ENCODE measurements around the gene OR9Q2.
"Not testable (repeated sequence)": the region's sequence is repeated elsewhere in the genome, so short reads cannot be mapped to it uniquely, and the experiment has no call there.

Gene OR9Q2

GRCh38 chr11:58212420-58212819, 23.6 kb downstream of the OR9Q2 start, which contains the start of gene OR1S1:
Gene OR1S1, plus strand, starts transcription at chr11:58212720.
- H3K36me3 Mint-ChIP-seq, H3K27ac Mint-ChIP-seq: not testable (repeated sequence)

DNA sequence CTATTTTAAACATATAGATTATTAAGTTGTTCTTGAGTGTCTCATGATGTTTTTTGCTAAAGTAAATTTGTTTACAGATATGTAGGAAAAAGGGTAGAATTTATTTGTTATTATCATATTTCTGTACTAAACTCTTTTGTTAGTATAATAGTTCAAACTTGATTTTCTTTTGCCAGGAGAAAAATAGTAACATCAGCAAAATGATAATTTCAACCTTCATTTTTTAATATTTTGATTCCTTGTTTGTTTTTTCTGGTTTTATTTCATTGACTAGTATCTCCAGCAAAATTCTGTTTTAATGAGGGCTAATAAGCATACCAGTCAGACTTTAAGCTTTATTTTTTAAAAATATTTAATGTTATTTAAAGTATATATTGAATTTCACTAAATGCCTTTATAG, 27.6 kb downstream of the OR9Q2 start:
- Mint-ChIP-seq H3K27me3 (peaks cover 4% of the 10 kb centered on the region), H3K9me3 (ENCODE audit: low read depth) (no peaks in the 10 kb centered on the region), H3K4me1 (ENCODE audit: low read depth) (no peaks in the 10 kb centered on the region), H3K4me3 (no peak overlapping the region), H3K36me3 (no peaks in the 10 kb centered on the region), H3K27ac (no peak overlapping the region)

More at GRCh38 chr11:58212420-58212819, 23.6 kb downstream of the OR9Q2 start, which contains the start of gene OR1S1:
- H3K9me3 Mint-ChIP-seq (ENCODE audit: low read depth); H3K4me3 Mint-ChIP-seq; H3K4me1 Mint-ChIP-seq (ENCODE audit: low read depth); H3K27me3 Mint-ChIP-seq: not testable (repeated sequence)

- Mint-ChIP-seq H3K9me3 (ENCODE audit: low read depth) (no peaks in the 10 kb centered on the region), H3K27me3 (peaks cover 3% of the 10 kb centered on the region), H3K4me3 (no peak overlapping the region), H3K36me3 (no peaks in the 10 kb centered on the region), H3K4me1 (ENCODE audit: low read depth) (no peaks in the 10 kb centered on the region), H3K27ac (no peak overlapping the region)
These were observed 33.9 kb downstream of the OR9Q2 start for GRCh38 chr11:58222721-58223120.

DNA sequence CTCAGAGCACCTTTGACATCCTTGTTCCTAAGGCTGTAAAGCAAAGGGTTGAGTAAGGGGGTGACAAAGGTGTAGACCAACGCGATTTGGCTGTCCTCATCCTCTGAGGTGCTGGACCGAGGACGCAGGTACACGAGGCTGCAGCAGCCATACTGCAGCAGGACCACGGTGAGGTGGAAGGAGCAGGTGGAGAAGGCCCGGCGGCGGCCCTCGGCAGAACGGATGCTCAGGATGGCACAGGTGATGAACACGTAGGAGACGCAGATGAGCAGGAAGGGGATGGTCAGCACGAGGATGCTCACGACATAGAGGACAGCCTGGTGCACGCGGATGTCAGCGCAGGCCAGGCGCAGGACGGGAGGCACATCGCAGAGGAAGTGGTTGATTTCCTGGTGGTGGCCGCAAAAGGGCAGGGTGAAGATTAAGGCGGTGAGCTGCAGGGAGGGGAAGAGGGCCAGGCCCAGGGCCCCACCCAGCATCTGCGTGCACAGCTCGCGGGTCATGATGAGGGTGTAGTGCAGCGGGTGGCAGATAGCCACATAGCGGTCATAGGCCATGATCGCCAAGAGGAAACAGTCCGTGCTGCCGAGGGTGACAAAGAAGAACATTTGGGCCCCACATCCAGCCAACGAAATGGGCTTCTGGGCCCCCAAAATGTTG, 39.2 kb downstream of the OR9Q2 start:
- H3K4me3 Mint-ChIP-seq: no peak overlapping the region
- no peaks in the 10 kb centered on the region for H3K9me3 Mint-ChIP-seq (ENCODE audit: low read depth)
- H3K27me3 Mint-ChIP-seq: peaks cover 2% of the 10 kb centered on the region
- no peaks in the 10 kb centered on the region for H3K4me1 Mint-ChIP-seq (ENCODE audit: low read depth)
- H3K36me3 Mint-ChIP-seq: no peaks in the 10 kb centered on the region
- H3K27ac Mint-ChIP-seq: no peak overlapping the region

Data from activated naive CD8-positive, alpha-beta T cell (primary cell).